SW 1271 (cell line): ENCODE data around the gene CCDC3.
"Not testable (repeated sequence)": the region's sequence is repeated elsewhere in the genome, so short reads cannot be mapped to it uniquely, and the experiment has no call there.

Experiments
- DNase-seq, 2 experiments: peaks; one replicate each; lab custom pipeline; 2025; lab: John Stamatoyannopoulos, UW

CCDC3 gene

DNA sequence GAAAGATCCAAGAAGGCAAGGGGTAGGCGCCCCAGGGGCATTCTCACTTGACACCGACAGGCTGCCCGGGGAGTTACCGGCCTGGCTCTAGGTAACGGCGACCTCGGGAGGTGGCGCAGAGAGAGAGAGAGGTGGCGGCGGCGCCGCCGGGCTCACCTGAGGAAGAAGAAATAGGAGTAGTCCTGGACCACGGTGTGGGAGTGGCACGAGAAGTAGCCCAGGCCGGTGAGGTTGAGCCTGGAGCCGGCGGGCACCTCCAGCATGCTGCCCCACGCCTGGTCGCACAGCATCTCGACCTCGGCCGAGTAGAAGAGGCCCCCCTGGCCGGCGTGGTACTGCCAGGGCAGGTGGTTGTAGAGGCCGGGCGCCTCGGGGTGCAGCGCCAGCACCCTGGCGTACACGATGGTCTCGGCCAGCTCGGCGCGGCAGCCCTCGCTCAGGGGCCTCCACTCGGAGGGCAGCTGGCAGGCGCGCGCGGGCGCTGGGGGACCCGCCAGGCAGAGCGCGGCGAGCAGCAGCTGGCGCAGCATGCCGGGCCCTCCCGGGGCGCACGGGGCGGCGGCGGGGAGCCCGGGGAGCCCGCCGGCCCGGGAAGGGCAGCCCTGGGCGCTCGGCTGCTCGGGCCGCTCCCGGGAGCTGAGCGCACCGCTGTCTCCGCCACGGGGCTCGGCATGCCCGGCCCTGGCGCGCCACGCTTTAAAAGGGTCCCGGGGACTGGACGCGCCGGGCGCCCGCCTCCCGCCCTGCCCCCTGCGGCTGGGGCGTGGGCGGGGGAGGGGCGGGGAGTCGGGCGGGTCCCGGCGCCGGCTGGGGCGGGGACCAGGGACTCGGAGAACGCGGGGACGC, at the start of gene CCDC3:
Gene CCDC3 (minus strand): TSS at position 673 of the 846 bp plus-strand sequence. CDS start 143 bp downstream, at position 530.
- no peak for DNase-seq

GRCh38 chr10:13051126-13051694, 49.7 kb upstream of the CCDC3 start:
- DNase-seq = no peak

- no peak for DNase-seq
Measured at GRCh38 chr10:13049774-13050420, 48.4 kb upstream of the CCDC3 start.

GRCh38 chr10:13048762-13049161, 47.2 kb upstream of the CCDC3 start:
- no peak for DNase-seq

GRCh38 chr10:13047529-13048206, 46.2 kb upstream of the CCDC3 start:
- no peak for DNase-seq

- DNase-seq = no peak
Measured at GRCh38 chr10:13046851-13047528, 45.5 kb upstream of the CCDC3 start.

GRCh38 chr10:13043520-13043919, 42.0 kb upstream of the CCDC3 start:
- no peak for DNase-seq

DNA sequence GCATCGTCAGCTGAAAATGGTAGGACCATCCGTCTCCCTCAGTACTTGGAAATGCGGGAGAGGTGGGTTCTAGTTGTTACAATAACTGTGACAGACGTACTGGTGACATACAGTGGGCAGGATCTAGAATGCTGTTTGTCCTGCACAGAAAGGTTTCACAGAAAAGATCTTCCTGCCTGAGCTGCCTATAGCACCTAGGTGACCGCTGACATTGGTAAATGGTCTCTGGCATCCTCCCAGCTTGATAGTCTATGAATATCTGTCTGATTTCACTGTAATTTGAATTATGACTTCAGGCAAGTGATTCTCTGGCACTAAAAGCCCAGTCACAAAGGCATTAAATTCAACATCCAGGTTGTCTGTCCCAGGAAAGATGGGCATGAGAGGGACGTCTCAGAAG, 38.2 kb upstream of the CCDC3 start:
- DNase-seq = no peak

GRCh38 chr10:13038391-13038790, 36.9 kb upstream of the CCDC3 start:
- no peak for DNase-seq

GRCh38 chr10:13037832-13038231, 36.3 kb upstream of the CCDC3 start:
- DNase-seq = no peak

DNA sequence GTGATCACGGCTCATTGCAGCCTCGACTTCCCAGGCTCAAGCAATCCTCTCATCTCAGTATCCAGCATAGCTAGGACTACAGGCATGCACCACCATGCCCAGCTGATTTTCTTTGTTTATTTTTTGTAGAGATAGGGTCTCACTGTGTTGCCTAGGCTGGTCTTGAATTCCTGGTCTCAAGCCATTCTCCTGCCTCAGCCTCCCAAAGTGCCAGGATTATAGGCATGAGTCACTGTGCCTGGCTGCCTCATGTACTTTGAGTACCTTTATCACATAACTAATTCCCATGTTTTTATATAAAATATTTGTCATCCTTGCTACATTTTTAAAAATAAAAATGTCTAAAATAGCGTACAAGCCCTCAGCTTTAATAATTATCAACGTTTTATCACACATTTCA, 35.3 kb upstream of the CCDC3 start:
- no peak for DNase-seq

DNA sequence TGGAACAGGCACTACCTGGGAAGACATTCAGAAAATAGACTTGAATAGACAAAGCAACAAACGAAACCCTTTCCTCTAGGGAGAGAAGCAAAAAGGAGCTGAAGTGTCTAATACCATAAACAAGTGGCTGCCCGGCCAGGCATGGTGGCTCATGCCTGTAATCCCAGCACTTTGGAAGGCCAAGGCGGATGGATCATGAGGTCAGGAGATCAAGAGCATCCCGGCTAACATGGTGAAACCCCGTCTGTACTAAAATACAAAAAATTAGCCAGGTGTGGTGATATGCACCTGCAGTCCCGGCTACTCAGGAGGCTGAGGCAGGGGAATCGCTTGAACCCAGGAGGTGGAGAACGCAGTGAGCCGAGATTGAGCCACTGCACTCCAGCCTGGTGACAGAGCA, 34.2 kb upstream of the CCDC3 start:
- DNase-seq = not testable (repeated sequence)

DNA sequence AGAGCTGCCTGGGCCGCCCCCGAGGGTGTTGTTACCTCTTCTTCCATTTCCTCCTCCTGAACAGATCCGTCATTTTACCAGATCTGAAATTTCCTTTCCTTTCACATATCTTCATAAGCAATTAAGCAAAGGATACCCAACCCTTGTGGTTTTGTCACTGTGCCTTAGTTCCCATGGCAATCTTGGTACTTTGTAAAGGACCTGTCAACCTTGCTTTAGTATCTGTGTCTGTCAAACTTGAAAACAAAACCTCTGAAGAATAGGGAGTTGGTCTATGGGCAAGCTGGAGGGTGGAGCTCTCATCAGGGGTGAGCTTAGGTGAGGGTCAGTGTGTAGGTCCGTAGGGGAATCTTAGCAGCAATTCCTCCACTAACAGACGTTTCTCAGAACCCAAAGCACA, 25.4 kb upstream of the CCDC3 start:
- DNase-seq = no peak

- DNase-seq = no peak
Measured at GRCh38 chr10:13023754-13024153, 22.2 kb upstream of the CCDC3 start.

DNA sequence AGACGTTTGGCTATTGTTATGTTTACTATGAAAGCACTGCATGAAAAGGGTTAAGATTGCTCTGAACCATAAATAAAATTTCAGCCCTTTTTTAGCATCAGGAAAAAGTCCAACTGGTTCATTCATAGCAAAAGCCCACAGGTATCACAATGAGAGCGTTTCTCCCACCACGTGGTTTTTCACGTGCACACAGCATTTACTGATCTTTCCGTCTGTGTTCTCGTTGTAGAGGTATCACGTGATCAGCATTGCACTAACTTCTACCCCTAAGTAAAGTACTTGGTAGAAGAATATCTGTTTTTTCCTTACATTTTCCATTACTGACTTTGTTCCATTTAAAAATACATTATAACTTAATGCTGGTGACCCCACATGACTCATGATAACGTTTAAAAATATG, 17.8 kb upstream of the CCDC3 start:
- no peak for DNase-seq

GRCh38 chr10:13018171-13018570, 16.7 kb upstream of the CCDC3 start:
- no peak for DNase-seq

DNA sequence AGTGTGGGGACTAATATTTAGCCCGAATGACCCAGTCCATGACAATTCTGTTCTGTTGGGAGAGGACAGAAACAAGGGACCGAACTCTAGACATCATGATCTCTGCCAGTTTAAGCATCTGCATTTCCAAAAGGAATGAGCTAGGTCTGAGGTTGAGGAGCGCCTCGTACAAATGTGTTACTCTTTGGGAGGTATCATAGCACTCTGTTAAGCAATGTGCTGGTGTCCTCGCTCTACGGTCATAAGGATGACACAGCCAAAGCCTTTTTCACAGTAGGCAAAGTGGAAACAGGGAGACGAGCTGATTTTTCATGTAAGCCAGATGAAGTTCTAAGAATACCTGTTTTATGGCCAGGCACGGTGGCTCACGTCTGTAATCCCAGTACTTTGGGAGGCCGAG, 15.4 kb upstream of the CCDC3 start:
- DNase-seq = no peak

DNA sequence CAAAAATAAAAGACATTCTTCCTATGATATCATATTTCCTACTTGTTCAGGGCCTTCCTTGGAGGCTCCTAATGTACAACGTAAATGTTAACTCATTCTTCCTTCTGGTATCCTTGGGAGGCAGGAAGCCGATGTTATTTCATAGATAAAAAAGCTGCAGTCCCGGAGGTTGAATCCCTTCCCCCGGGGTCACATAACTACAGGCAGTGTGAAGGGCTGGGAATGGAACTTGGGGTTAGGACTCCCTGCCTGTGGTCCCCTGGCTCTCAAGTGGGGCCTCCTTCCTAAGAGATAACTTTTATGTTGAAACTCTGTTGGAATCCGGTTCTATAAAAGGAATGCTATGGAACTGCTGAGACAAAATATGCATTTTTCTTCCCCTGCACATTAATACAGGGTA, 14.9 kb upstream of the CCDC3 start:
- DNase-seq = no peak

- DNase-seq = no peak
Measured at GRCh38 chr10:13006037-13006436, 4.5 kb upstream of the CCDC3 start.

DNA sequence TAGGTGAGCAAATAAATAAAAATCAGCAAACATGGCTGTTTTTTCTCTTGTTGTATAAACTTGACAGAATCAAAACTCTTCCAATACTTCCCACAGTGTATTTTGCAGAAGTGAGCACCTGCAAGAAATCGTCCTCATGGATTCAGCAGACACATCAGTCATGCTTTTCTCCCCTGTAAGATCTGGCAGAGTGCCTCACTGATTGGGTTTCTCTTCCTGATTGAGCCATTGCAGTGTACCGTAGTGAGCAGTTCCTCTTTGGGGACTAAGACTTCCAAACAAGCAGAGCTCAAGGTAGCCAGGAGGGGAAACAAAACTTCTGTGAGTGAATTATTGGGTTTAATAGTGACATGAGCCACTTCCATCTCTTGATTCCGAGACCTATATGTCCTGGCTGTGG, 2.2 kb upstream of the CCDC3 start:
- DNase-seq = no peak

DNA sequence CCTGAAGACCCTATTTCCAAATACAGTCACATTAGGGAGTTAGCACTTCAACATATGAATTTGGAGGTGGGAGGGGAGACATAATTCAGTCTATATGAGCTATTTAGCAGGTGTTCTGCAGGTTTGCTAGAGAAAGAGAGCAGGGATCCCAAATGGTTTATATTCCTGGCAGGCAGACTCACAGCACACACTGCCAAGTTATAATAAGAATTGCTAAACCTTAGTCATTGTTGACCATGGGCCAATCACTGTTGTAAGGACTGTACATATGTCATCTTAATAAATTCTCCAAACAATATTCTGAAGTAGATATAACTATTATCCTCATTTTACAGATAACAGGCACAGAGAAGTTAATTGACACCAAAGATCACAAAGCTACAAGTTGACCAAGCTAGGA, 1.5 kb upstream of the CCDC3 start:
- no peak for DNase-seq

DNA sequence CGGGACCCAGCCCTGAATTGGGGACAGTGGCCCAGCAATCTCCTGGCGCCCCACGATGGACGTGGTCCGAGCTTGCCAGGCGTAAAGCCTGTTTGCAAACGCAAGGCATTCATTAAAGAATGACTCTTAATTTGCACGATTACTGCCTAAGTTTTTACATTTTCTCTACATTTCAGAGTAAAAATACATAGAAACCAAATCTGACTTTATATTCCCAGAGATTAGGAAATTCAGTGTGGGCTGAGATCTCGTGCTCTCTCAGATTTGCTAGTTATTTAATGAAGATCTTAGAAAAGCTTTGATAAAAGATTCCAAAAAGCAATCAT, 337 bp upstream of the CCDC3 start:
- DNase-seq = no peak
